Measurements from ENCODE around the gene ME2.
"Not testable (repeated sequence)": the region's sequence is repeated elsewhere in the genome, so short reads cannot be mapped to it uniquely, and the experiment has no call there.

GRCh38 chr18:50945918-50946317 lies 67.0 kb downstream of the ME2 start:
- TF ChIP-seq, protein P1, sequence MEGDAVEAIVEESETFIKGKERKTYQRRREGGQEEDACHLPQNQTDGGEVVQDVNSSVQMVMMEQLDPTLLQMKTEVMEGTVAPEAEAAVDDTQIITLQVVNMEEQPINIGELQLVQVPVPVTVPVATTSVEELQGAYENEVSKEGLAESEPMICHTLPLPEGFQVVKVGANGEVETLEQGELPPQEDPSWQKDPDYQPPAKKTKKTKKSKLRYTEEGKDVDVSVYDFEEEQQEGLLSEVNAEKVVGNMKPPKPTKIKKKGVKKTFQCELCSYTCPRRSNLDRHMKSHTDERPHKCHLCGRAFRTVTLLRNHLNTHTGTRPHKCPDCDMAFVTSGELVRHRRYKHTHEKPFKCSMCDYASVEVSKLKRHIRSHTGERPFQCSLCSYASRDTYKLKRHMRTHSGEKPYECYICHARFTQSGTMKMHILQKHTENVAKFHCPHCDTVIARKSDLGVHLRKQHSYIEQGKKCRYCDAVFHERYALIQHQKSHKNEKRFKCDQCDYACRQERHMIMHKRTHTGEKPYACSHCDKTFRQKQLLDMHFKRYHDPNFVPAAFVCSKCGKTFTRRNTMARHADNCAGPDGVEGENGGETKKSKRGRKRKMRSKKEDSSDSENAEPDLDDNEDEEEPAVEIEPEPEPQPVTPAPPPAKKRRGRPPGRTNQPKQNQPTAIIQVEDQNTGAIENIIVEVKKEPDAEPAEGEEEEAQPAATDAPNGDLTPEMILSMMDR (IDR thresholded peaks at IDR 0.05) = not testable (repeated sequence)
- TF ChIP-seq POLR2AphosphoS5, POLR2A, EP300 (IDR thresholded peaks at IDR 0.05): not testable (repeated sequence)
